GM18858 (cell line): ENCODE results near the gene RIPOR3.
"Not testable (repeated sequence)": the region's sequence is repeated elsewhere in the genome, so short reads cannot be mapped to it uniquely, and the experiment has no call there.

Experiments
- ATAC-seq: cut with Tn5 transposase; IDR thresholded peaks from one replicate; pipeline ENCODE4 v1.9.1; 2021; ENCODE audit not compliant: unreplicated experiment

Gene RIPOR3

DNA sequence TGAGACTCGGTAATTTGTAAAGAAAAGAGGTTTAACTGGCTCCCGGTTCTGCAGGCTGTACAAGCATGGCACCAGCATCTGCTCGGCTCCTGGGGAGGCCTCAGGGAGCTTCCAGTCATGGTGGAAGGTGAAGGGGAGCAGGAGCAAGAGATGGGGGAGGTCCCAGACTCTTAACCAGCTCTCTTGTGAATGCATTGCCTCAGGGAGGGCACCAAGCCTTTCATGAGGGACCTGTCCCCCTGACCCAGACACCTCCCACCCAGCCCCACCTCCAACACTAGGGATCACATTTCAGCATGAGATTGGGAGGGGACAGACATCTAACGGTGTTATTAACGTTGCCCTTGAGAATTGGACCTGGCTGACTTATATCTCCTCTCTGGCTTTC lies 112.6 kb downstream of the RIPOR3 start:
- ATAC-seq = no peak

DNA sequence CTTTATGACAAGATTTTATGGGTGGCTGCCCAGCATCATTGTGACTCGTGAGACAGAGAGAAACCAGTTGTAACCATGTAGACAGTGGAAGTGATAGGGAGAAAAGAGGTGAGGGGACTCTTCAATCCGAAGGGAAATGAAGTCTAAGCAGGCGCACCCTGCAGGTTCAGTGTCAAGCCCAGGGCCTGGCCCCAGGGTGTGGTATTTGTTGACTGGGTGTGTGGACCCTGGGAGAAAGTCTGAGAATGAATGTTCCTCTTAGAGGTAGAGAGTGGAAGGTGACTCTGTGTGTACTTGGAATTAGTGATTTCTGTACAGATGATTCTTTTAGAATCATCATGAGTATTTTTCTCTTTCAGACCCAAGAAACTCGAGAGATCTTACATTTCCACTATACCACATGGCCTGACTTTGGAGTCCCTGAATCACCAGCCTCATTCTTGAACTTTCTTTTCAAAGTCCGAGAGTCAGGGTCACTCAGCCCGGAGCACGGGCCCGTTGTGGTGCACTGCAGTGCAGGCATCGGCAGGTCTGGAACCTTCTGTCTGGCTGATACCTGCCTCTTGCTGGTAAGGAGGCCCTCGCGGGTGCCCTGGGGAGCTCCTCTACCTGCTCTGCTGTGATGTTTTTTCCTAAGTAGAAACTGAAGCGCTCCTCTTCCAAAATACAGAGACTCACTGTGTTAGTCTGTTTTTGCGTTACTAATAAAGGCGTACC lies 113.1 kb downstream of the RIPOR3 start:
- no peak for ATAC-seq

DNA sequence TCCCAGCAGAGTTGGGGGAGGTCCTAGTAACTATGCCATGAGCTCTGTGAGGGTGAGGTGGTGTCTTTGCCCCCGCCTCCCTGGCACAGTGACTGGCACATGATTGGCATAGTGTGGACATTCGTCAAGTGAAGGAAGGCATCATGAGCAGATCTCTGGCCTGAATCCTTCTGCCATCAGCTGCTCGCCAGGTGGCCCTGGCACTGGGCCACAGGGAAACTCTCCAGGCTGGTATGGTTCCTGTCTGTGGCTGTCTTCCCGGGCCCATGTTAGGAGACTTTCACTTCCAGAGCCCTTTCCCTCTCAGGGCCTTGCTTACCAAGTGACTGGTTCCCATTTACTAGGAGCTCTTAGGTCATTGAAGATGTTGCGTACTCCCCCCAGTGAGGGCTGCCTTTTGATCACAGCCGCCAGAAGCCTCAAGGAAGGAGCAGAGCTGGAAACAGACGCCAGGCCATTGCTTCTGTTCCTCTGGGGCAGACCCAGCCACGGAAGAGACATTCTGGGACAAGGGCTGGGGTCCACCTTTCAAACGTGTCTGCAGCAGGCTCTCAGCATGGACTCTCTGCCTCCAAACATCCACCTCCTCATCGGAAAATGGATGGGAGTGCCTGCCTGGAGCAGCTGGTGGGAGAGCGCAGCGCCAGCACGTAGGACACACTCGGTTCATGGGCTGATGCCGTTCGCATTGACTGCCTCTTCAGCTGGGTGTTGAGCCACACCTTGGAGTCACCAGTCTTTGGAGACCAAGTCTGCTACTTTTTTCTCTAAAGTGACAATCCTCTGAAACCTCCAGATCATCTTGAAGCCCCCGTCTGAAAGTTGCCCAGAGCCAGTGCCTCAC lies 113.9 kb downstream of the RIPOR3 start:
- ATAC-seq = no peak

DNA sequence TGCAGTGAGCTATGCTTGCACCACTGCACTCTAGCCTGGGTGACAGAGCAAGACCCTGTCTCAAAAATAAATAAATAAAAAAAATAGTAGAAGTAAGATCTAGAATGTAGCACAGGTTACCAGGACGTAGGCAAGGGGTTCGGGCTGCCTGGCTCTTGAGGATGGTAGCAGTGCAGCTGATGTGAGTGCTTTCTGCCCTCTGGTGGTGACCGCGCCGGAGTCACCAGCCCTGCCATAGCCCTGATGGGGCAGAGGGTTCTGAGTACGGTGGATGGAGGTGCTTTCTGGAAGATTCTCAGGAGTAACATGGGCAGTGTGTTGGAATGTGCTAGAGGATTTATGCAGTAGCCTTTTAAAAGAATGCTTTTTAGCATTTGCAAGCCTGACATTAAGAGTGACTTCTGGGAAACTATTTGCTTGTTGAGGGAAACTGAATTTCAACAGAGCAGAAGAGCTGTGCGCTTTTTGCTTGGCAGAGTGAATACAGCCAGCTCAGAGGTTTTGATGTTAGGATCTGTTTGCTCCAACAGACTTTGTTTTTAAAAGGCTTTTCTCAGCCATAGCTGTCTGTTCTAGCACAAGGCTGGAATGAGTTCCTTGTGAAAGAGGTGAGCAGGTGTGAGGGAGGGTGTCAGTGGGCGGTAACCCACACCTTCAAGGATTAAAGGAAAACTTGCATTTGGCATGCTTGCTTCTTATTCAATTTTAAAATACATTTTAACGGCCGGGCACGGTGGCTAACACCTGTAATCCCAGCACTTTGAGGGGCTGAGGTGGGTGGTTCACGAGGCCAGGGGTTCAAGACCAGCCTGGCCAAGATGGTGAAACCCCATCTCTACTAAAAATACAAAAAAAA lies 115.2 kb downstream of the RIPOR3 start:
- no peak for ATAC-seq

DNA sequence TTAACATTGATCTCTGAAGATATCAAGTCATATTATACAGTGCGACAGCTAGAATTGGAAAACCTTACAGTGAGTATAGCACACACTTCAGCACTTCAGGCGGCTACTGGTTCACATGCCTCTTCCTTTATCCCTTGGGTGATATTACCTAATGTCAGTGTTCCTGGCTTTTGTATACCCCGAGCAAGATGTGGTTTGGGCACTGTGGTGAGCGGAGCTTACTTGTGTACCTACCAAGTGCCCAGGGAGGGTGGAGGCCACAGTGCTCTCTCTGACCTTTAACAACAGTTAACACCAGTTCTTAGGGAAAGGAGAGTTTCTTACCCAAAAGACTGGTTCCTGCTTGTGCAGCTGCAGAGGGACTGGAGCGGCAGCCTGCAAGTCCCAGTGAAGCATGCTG lies 116.8 kb downstream of the RIPOR3 start:
- no peak for ATAC-seq

DNA sequence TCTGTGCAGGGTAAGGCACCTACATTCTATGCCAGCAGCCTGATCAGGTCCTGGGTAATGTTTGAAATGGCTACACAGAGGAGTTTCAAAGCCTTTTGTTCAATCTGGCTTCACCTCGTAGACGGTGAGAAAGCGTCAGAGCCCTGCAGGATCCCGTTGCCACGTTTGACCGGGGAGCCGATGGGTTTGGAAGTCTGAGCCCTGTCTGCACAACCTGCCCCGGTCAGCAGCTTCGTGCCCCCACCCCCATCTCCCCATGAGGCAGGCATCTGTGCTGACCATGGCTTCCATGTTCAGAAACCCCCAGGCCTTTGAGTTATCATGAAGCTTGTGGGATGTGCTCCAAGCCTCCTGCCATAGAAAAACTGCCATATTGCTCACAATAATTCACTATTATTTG lies 117.2 kb downstream of the RIPOR3 start:
- ATAC-seq = no peak

DNA sequence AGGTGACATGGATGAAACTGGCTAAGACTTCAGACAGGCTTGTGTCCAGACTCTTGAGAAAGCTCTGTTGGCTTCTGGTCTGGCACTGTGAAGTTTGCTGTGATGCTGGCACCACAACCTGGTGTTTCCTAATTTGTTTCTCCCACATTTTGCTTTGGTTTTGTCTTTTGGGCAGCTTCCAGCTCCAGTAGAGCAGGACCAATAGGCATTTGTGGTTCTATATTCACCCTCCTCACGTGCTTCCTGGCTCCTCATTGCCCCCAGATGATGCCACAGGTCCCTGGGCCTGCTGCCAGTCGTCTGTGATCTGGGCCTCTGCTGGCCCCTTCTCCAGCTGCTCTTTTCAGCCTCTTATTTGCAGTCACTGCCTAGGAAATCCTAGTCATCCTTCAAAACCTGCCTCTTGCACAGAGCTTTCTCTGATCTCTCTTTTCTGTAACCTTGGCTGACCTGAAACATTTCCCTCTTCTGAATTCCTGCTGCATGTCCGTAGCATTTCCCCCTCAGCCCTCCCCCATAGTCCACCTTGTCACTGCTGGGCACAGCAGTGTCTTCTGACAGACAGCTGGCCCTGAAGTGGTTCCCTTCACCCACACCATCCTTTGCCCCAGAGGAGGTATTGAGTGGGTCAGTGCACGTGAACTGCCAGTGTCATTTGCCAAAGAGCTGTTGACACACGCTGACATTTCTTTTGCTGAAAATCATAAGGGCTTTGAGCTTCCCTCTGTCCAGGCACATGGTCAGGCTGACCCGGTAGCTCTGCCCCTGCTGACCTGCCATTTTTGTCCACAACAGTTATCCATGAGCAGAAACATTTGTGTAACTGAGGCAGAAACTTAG lies 118.2 kb downstream of the RIPOR3 start:
- no peak for ATAC-seq

DNA sequence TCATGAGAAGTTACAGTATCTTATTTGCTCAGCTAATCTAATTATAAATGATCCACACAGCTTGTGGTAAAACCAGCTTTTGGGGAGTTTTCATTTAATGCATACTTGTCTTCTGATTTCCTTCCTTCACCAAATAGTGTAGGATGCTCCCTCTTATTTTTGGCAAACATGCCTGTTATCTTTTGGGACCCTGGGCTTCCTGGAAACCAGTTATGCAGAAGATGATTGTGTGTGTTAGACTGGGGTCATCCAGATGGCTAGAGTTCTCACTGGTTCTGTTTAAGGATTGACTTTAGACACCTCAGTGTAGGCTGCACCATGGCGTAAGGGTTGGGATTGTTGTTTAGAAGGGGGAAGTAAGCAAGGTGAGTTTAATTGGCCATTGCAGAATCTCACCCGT lies 119.9 kb downstream of the RIPOR3 start:
- ATAC-seq = no peak

DNA sequence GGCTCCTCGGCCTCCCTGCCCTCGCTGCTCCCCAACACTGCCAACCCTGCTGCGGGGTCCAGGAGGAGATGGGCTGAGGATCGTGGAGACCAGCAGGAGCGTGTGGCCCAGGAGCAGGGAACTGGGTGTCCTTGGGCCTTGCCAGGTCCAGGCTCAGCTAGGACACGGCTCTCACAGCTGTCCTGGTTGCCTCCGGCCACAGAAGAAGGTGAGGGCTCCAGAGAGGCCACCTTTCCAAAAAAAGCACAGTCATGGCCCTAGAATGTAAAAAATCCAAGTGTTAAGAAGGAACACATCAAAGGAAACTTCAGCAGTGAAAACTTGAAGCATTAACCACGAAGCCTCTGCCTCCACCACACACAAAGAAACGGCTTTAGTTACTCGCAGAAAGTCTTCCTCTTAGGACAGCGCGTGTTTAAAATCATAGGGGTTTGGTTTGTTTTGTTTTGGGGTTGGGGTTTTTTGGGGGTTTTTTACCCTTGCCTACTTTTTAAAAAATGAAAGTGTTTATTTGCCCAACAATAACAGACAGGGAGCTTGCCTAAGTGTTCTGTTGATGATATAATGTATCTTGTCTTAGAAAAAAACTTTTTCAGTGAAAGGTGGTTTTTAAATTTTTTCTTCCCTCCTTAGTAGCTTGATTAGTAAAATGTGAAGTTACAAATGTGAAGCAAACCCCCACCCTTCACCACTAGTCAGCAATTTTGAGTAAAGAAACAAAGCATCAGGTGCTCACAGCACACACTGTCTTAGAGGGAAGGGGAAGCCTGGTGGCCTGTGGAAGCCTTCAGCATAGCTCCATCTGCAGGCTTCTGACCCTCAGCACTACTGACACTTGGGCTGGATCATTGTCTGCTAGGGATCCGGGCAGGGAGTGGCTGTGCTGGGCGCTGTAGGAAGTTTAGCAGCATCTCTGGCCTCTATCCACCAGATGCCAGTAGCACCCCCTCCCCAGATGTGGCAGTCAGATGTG lies 121.2 kb downstream of the RIPOR3 start:
- ATAC-seq = peak; percentile 66

DNA sequence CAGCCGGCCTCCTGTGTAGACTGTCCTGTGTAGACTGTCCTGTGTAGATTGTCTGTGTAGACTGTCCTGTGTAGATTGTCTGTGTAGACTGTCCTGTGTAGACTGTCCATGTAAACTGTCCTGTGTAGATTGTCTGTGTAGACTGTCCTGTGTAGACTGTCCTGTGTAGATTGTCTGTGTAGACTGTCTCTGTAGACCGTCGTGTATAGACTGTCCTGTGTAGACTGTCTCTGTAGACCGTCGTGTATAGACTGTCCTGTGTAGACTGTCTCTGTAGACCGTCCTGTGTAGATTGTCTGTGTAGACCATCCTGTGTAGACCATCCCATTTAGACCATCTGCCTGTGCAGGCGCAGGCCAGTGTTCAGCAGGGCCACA lies 121.9 kb downstream of the RIPOR3 start:
- not testable (repeated sequence) for ATAC-seq

DNA sequence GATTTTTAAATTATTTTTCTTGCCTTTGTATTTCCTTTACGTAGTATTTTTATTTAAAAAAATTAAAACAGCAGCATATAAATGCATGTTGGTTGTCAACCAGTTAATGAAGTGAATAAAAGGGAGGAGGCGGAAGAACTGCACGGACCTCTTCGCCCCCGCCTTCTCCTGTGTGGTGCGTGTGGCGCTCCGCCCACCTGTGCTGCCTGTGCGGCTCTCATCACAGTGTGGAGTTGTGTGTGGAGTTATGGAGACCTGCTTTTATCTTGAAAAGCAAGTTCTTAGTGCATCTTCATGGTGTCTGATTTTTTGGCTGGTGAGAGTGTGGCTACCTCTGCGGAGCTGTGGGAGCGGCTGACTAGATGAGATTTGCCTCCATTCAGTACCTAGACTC lies 122.8 kb downstream of the RIPOR3 start:
- no peak for ATAC-seq

DNA sequence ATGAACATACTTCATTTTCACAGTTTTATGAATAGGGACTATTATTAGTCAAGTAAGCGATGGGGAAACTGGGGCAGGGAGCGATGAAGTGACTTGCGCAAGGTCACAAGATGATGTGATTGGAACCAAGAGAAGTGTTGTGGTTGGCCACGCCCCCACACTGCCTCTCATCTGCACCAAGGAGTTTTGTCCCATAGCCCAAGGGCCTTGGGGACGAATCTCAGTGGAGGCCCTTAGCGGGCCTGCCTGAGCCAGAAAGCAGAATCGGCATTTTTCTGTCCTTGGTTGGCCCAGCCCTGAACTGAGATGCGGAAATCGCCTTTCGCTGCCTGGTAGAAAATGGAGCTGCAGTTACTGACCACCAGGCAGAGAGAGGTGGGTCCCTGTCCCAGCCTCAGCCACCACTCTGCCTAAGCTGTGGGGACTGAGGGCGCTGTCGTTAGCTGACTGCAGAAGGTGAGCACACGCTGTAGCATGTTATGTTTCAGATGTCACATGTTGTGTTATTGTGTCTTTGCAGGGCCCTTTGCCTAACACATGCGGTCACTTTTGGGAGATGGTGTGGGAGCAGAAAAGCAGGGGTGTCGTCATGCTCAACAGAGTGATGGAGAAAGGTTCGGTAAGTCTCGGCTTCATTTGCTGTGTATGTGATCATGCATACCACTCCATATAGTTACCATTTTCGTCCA lies 123.3 kb downstream of the RIPOR3 start:
- no peak for ATAC-seq

DNA sequence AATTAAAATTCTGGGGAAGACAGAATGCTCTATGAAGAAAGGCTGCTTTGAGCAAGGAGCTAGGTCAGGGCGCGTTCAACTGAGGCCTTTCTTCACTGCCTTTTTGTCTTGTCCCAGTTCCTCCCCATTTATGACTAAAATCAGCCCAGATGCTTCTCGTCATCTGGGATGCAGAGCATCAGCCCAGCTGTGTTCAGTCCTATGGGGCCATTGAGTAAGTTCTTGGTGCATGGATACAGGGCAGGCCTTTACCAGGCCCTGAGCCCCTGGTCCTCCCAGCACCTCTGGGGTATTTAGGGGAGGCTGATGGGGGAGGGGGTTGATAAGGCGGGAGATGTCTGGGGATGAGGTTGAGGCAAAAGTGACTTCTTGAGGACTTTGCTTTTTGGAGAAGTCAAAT lies 125.5 kb downstream of the RIPOR3 start:
- ATAC-seq = no peak

DNA sequence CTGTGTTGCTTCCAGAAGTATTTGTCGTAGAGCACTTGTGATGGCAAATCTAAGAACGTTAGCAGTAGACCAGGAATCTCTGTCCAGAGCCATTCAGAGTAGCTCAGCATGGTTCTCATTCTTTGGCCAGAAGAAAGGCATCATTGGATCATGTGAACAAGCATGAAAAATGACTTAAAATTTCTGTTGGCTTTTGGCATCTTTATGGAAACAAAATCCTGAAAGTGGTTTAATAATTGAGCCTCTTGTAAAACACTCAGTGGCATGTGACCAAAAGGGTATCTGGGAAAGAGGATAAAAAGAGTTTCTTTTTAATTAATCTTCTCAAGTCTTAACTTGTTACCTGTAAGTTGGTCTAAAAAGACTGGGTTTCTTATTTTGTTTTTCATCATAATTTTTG lies 126.0 kb downstream of the RIPOR3 start:
- no peak for ATAC-seq

DNA sequence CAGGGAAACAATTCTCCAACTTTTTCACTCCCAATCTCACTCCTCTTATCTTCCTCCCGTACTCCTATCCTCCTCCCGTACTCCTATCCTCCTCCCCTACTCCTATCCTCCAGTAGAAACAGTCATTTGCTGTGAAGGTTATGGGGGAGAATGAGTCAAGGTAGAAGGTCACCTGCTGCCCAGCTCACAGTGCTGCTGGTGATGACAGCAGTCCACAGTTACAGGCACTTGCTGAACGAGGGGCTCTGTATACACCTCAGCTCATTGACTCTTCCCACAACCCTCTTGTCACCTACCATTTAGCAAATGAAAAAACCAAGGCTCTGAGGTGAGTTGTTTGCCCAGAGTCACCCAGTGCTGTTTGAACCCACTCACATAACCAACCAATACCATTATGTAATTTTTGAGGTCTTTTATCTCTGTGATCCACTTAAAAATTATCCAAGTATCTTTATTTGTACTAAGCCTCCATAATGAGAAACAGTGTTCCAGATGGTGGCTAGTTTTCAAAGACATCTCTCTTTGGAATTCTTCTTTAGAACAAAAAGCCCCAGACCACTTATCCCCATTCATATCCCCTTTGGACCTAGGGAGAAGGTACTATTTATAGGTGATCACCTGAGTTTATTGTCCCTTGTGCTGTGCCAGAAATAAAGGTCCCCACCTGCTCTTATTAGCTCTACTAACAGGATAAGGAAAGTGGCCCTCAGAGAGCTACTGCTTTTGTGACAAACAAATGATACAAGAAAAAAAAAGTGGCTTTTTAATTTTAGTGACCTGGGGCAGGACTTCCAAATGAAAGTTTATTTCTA lies 128.0 kb downstream of the RIPOR3 start:
- ATAC-seq = no peak

DNA sequence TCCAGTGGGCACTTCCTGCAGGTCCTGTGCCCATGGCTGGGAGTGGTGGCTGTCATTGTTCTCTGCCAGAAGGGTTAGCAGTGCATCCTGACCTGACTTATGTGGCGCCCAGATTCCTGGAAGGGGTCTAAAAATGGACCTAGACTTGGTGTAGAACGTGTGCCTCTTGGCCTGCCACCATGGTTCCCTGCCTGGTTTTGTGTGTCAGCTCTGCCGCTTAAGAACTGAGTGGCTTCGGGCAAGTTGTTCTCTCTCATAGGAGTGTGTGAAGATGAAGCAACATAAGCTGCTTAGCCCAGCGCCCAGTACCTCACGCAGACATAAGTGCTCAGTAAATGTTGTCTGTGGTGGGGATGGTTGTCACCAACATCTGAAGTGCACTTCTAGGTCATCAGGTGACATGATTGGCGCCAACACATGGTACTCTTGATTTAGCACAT lies 129.1 kb downstream of the RIPOR3 start:
- no peak for ATAC-seq

DNA sequence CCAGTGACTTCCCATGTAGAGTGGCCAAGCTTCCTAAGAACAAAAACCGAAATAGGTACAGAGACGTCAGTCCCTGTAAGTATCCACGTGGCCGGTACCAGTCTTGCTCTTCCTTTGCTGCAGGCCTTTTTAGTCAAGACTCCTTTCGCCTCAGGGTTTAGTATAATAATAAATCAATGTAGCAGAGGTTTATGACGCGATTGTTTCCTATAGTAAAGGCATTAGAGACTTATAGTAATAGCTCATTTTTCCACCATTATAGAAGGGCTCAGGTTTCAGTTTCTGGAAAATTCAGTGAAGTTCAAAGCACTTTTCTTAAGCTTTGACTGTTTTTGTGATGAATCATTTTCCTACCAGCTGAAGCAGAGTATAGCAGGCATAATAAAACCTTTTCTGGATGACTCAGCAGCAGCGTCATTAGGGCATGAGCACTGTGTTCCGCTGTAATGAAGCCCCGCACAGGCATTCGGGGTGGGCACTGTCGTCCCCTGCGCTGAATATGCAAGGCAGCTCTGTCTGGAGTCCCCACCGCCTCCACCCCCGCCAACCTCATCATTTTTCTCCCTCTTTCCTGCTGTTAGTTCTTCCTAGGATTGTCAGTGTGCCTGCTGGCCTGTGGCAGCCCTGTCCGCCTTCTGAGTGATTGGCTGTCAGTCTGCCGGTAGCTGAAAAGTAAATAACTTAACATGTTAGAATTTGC lies 129.8 kb downstream of the RIPOR3 start:
- ATAC-seq = no peak

DNA sequence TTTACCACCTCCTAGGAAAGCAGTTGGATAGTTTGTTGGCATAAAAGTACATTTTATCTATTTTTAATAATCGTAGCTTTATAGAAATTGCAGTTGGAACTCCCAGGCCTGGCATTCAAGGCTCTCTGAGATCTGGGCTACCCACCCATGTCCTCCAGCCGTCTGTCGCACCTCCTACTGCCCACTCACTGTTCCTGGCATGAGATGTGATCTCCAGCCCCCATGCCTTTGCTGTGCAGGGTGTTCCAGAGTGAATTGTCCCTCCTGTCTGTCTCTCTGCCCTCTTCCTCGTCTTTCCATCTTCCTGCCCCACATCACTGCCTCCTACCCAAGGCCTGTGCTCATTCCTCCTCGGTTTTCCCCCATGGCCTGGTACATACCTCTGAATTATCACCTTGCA lies 130.5 kb downstream of the RIPOR3 start:
- ATAC-seq = no peak
